ENCODE results near the gene MS4A4E.
A peak's percentile ranks its signal among the peaks of the same experiment; 100 is the strongest.
"Not testable (repeated sequence)": the region's sequence is repeated elsewhere in the genome, so short reads cannot be mapped to it uniquely, and the experiment has no call there.

MS4A4E gene

GRCh38 chr11:60161107-60161506 is 81.8 kb downstream of the MS4A4E start:
- no peak overlapping the region for H3K4me3 ChIP-seq (ENCODE audit: low read depth, low read length)
- DNase-seq (ENCODE audit: low read depth) = no peak
- TF ChIP-seq POLR2A (IDR thresholded peaks at IDR 0.05; ENCODE audit: extremely low read depth, insufficient read length) = no peak
- TF ChIP-seq, protein P1, sequence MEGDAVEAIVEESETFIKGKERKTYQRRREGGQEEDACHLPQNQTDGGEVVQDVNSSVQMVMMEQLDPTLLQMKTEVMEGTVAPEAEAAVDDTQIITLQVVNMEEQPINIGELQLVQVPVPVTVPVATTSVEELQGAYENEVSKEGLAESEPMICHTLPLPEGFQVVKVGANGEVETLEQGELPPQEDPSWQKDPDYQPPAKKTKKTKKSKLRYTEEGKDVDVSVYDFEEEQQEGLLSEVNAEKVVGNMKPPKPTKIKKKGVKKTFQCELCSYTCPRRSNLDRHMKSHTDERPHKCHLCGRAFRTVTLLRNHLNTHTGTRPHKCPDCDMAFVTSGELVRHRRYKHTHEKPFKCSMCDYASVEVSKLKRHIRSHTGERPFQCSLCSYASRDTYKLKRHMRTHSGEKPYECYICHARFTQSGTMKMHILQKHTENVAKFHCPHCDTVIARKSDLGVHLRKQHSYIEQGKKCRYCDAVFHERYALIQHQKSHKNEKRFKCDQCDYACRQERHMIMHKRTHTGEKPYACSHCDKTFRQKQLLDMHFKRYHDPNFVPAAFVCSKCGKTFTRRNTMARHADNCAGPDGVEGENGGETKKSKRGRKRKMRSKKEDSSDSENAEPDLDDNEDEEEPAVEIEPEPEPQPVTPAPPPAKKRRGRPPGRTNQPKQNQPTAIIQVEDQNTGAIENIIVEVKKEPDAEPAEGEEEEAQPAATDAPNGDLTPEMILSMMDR (IDR thresholded peaks at IDR 0.05; ENCODE audit: low read depth, low read length) = no peak
- no peak for TF ChIP-seq MAX (IDR thresholded peaks at IDR 0.05; ENCODE audit: low read depth, low read length)
- TF ChIP-seq MYC (IDR thresholded peaks at IDR 0.05; ENCODE audit: low read depth, low read length) = no peak

DNA sequence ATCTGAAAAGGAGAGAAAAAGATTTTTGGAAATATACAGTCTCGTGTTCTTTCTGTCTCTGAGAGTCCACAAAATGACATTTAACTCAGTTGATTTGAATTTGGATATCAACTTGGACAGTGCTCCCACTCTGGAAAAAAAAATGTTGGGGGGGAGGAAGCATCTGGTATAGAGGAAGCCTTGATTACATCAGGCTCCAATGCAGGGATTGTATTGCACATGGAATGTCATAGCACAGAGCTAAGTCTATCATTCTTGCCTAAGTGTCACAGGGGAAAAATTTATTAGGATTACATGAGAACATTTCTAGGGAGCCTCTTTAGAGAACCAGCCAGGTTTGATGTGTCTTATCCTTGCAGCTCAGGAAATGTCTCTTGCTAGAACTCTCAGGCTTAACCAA is 83.1 kb downstream of the MS4A4E start:
- TF ChIP-seq, protein P1 (IDR thresholded peaks at IDR 0.05; ENCODE audit: low read depth, low read length) = no peak
- H3K4me3 ChIP-seq (ENCODE audit: low read depth, low read length) = no peak overlapping the region
- no peak for DNase-seq (ENCODE audit: low read depth)

DNA sequence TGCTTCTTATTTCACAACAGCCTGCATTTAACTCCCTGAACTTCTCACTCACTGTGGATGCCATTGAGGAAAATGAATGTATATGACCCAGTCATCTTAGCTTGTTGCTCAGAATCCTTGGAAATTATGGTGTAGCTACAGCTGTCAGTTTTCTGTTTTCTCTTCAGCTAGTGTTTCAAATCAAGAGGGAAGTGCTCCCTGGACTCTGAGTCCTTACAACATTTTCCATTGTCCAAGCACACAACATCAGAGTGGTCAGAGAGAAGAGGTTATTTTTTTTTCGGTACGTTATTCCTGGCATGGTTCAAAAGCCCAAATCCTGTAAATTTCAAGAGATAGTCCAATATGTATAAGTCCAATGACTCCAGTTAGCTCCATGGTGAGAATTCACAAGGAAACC is 83.7 kb downstream of the MS4A4E start:
- DNase-seq (ENCODE audit: low read depth) = no peak
- TF ChIP-seq MYC (IDR thresholded peaks at IDR 0.05; ENCODE audit: low read depth, low read length) (no peak), POLR2A (IDR thresholded peaks at IDR 0.05; ENCODE audit: extremely low read depth, insufficient read length) (no peak), MAX (IDR thresholded peaks at IDR 0.05; ENCODE audit: low read depth, low read length) (no peak)
- TF ChIP-seq, protein P1 (IDR thresholded peaks at IDR 0.05; ENCODE audit: low read depth, low read length) = no peak
- H3K4me3 ChIP-seq (ENCODE audit: low read depth, low read length) = no peak overlapping the region

DNA sequence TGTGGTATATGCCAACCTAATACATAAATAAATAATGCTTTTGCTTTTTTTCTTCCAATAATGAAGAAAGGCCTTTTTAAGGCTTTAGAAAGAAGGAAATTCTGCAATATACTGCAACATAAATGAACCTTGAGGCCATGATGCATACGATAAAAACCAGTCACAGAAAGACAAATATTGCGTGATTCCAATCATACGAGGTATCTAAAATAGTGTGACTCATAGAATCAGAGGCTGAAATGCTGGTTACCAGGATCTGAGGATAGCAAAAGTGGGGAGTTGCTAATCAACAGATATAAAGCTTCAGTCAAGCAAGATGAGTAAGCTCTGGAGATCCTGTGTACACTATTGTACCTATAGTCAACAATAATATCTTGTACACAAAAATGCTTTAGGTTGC is 84.3 kb downstream of the MS4A4E start:
- H3K4me3 ChIP-seq (ENCODE audit: low read depth, low read length) = no peak overlapping the region
- no peak for DNase-seq (ENCODE audit: low read depth)
- TF ChIP-seq POLR2A (IDR thresholded peaks at IDR 0.05; ENCODE audit: extremely low read depth, insufficient read length) (no peak), MAX (IDR thresholded peaks at IDR 0.05; ENCODE audit: low read depth, low read length) (no peak), MYC (IDR thresholded peaks at IDR 0.05; ENCODE audit: low read depth, low read length) (no peak)
- TF ChIP-seq, protein P1 (IDR thresholded peaks at IDR 0.05; ENCODE audit: low read depth, low read length) = no peak

GRCh38 chr11:60155931-60156330 is 87.0 kb downstream of the MS4A4E start:
- peak; percentile 38 for DNase-seq (ENCODE audit: low read depth)
- TF ChIP-seq, protein P1 (IDR thresholded peaks at IDR 0.05; ENCODE audit: low read depth, low read length) = no peak
- TF ChIP-seq MAX (IDR thresholded peaks at IDR 0.05; ENCODE audit: low read depth, low read length) (no peak), POLR2A (IDR thresholded peaks at IDR 0.05; ENCODE audit: extremely low read depth, insufficient read length) (no peak), MYC (IDR thresholded peaks at IDR 0.05; ENCODE audit: low read depth, low read length) (no peak)
- no peak overlapping the region for H3K4me3 ChIP-seq (ENCODE audit: low read depth, low read length)

- not testable (repeated sequence) for H3K4me3 ChIP-seq (ENCODE audit: low read depth, low read length); DNase-seq (ENCODE audit: low read depth)
These were observed 90.2 kb downstream of the MS4A4E start for GRCh38 chr11:60152727-60153126.
